HG03139 (cell line): ENCODE measurements around the gene PEAK3.

Experiments used
- ATAC-seq: cut with Tn5 transposase; IDR thresholded peaks from one replicate; pipeline ENCODE4 v1.9.1; 2021; ENCODE audit not compliant: unreplicated experiment

The PEAK3 gene

GRCh38 chr19:2282062-2282861 lies at the start of gene PEAK3:
Gene PEAK3, minus strand, starts transcription at chr19:2282175. Its CDS starts 1,244 bp downstream, at chr19:2280931.
- no peak for ATAC-seq

- ATAC-seq = no peak
Measured at GRCh38 chr19:2330632-2331284, 48.8 kb upstream of the PEAK3 start.

GRCh38 chr19:2330255-2330631 lies 48.3 kb upstream of the PEAK3 start:
- no peak for ATAC-seq

DNA sequence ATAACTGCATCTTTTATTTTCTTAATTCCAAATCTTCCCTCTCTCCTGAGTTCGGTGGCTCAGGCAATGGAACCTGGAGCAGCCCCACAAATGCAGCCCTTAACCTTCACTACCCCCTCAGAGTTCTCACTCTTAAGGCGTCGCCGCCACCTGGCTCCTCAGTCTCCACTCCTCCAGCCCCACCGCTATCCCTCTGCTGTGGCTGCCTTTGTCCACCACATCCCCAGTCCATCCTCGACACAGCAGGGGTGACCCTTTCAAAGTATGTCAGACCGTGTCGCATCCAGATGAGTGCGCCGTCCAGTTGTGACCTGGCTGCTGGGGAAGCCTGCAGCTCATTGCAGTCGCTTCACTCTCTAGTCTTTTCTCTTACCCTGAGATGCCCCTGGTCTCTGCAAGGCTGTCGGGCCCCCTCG lies 47.5 kb upstream of the PEAK3 start:
- ATAC-seq = no peak

DNA sequence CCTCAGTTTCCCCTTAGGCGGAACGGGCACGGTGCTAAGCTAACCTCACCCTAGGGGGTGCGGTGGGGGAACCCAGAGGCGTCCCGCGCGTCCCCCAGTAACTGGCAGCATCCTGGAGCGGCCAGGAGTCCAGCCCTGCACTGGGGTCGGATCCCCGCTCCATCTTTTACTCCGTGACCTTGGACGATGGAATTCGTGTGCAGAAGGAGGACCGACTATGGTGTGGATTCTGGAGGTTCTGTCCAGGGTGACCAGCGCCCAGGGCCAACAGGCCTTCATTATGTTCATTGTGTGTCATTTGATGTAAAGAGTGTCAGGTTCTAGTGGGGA lies 47.1 kb upstream of the PEAK3 start:
- no peak for ATAC-seq

GRCh38 chr19:2328401-2329148 lies 46.6 kb upstream of the PEAK3 start, which contains the start of the genes LSM7 and SPPL2B:
Gene LSM7, minus strand, starts transcription at chr19:2328586. Its CDS starts 20 bp downstream, at chr19:2328566.
Gene SPPL2B, plus strand, starts transcription at chr19:2328684. Its CDS starts 26 bp downstream, at chr19:2328710.
- ATAC-seq = peak; percentile 35

DNA sequence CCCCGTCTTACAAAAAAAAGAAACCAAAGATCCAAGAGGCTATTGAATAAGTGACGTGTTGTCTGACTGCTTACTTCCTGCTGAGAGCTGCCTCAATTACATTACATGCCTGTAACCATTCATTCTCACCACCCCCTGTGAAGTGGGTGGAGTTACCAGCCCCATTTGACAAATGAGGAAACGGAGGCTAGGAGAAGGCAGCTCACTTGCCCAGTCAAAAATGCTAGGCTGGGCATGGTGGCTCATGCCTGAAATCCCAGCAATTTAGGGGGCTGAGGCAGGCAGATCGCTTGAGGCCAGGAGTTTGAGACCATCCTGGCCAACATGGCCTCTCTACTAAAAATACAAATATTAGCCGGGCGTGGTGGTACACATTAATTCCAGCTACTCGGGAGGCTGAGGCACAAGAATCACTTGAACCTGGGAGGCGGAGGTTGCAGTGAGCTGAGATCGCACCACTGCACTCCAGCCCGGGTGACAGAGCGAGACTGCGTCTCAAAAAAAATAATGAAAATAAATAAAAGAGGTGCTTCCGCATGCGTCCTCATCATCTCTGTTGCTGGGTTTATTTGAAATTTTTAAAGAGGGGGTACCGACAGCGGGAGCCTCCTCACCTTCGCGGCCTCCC lies 45.9 kb upstream of the PEAK3 start:
- no peak for ATAC-seq

DNA sequence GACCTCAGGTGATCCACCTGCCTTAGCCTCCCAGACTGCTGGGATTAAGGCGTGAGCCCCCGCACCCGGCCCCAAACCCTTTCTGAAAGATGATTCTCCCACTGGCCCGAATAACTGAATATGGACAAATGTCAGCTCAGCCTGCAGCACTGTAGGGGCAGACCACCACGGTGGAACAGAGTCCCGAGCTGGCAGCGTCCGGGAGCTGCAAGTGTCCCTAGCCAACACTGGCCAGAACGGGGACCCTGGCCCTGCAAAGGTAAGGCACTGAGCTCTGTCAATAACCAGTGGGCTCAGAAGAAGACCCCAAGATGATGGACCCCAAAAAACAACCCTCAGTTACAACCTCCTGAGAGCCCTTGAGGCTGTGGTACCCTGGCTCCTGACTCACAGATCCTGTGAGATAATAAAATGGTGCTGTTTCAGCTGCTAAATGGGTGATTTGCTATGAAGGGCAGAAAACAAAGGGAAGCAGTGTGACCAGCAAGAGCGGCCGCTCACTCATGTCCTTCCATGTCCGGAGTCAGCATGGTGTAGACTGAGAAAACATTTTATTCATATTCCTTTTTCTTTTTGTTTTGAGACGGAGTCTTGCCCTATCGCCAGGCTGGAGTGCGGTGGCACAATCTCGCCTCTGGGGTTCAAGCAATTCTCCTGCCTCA lies 44.9 kb upstream of the PEAK3 start:
- no peak for ATAC-seq

DNA sequence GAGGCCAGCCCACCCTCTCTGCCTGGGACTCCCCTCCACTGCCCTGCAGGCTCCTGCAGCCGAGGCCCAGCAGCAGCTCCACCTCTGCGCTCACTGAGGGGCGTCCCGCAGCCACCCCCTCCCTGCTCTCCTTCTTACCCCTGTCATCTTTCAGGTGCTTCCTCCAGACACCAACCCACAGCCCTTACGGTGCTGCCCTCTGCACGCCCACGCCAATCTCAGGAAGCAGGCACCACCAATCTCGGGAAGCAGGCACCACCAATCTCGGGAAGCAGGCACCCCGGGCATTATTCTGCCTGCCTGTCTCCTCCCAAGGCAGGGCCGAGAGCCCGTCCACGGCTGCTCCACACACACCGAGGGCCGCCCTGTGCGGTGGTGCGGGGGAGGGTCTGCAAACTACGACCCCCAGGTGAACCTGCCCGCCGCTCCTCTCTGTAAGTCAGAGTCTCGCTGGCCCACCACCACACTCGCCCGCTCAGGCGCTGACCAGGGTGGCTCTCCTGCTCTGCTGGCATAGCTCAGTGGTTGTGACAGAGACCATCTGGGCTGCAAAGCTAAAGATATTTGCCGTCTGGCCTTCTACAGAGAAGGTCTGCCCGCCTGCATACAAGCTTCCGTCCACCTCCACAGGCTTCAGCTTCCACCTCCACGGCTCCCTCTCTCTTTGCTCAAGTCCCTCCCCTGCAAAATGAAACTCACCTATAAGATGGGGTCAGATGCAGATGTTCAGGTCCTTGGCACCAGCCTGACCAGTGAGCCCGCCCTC lies 43.5 kb upstream of the PEAK3 start:
- ATAC-seq = no peak

GRCh38 chr19:2324220-2324948 lies 42.4 kb upstream of the PEAK3 start:
- ATAC-seq = no peak

- no peak for ATAC-seq
Measured at GRCh38 chr19:2323707-2324106, 41.7 kb upstream of the PEAK3 start.

DNA sequence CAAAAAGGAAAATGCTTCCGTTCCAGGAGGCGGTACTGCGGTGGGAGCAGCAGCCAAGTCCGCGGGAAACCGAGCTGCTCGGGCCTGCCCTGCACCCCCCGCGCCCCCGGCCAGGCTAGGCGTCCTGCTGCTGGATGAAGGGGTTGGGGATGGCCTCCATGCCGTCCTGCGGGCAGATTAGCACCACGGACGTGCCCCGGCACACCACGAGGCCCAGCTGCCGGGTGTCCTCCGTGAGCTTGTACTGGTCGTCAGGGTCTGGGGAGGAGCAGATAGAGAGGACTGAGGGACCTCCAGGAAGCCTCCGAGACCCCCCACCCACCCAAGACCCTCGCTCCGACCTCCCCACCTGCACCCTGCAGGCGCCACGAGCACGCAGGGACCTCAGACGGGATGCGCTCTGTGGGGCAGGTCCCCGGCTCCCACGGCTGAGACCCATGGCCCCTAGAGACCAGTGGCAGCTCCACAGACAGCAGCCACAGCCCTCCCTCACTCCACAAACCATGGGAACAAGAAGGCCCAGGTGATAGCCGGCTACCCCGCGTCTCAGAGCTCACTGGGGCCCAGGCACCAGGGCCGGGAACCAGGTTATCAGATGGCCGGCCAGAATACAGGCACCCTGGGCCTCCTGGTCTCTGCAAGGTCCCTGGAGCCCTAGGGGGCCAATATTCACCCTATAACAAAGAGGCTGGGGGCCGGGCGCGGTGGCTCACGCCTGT lies 39.7 kb upstream of the PEAK3 start:
- ATAC-seq = no peak

DNA sequence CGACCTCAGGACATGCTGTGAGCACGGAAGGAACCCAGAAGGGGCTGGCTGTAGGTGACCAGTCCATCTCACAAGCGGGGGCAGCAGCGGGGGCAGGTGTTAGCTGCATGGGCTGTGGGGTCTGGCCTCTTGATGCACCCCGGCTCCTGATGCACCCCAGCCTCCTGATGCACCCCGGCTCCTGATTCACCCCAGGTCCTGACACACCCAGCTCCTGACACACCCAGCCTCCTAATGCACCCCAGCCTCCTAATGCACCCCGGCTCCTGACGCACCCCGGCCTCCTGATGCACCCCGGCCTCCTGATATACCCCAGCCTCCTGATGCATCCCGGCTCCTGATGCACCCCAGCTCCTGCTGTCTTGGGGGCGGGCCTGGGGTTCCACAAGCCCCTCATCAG lies 39.0 kb upstream of the PEAK3 start:
- no peak for ATAC-seq

DNA sequence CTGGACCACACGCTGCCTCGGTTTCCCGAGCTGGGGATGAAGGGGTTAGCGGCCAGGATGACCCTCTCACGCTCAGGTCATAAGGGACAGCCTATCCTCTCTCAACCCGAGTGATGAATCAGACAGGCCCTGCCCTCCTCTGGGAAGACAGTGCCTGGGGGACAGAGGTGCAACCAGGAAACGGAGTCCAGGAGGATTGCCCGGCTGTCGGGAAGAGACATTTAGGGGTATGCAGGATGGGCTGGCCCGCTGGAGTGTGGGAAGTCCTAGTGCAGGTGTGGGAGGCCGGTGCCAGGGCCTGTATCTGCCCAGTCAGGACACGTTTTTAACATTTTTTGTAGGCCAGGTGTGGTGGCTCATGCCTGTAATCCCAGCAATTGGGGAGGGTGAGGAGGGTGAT lies 38.1 kb upstream of the PEAK3 start:
- no peak for ATAC-seq

- no peak for ATAC-seq
Measured at GRCh38 chr19:2319551-2319950, 37.6 kb upstream of the PEAK3 start.

DNA sequence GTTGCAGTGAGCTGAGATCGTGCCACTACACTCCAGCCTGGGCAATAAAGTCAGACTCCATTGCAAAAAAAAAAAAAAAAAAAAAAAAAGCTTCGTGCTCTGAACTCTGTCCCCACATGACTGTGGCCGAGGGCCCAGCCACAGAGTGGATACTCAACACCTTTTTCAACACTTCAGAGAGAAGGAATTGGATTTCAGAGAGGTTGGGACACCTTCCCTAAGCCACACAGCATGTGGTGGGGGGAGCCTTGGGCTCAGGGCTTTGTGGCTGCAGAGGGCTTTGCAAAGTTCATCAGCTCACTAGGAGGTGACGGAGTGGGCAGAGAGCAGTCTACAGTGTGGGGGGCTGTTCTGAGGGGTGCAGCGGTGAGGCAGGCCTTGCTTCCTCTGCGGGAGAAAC lies 36.9 kb upstream of the PEAK3 start:
- no peak for ATAC-seq

GRCh38 chr19:2317756-2318155 lies 35.8 kb upstream of the PEAK3 start:
- ATAC-seq = no peak

- ATAC-seq = no peak
Measured at GRCh38 chr19:2317300-2317699, 35.3 kb upstream of the PEAK3 start.
